OCI-M2 (cell line): ENCODE results near the gene TSPAN10.
"Not testable (repeated sequence)": the region's sequence is repeated elsewhere in the genome, so short reads cannot be mapped to it uniquely, and the experiment has no call there.

Experiments
- DNase-seq: peaks from one replicate; lab custom pipeline; 2025; ENCODE audit not compliant: unreplicated experiment; lab: John Stamatoyannopoulos, UW

Gene TSPAN10

GRCh38 chr17:81636505-81637288 lies at the start of gene TSPAN10, which contains the start of gene NPLOC4:
TSPAN10 (plus strand) TSS chr17:81637196; CDS start chr17:81642413, 5,217 bp downstream.
NPLOC4 (minus strand) TSS chr17:81637112; CDS start chr17:81636930, 182 bp downstream.
- DNase-seq = peak; percentile 37

- no peak for DNase-seq
These were observed 47.4 kb upstream of the TSPAN10 start for GRCh38 chr17:81589612-81590011.

- no peak for DNase-seq
These were observed 46.9 kb upstream of the TSPAN10 start for GRCh38 chr17:81590121-81590520.

GRCh38 chr17:81591971-81592370 lies 45.0 kb upstream of the TSPAN10 start:
- DNase-seq = no peak

GRCh38 chr17:81593105-81593871 lies 43.7 kb upstream of the TSPAN10 start:
- DNase-seq = no peak

- no peak for DNase-seq
These were observed 37.1 kb upstream of the TSPAN10 start for GRCh38 chr17:81599719-81600486.

GRCh38 chr17:81601525-81602120 lies 35.4 kb upstream of the TSPAN10 start:
- DNase-seq = peak; percentile 16

GRCh38 chr17:81603846-81604610 lies 33.0 kb upstream of the TSPAN10 start:
- no peak for DNase-seq

- DNase-seq = no peak
These were observed 29.6 kb upstream of the TSPAN10 start for GRCh38 chr17:81607431-81607830.

- DNase-seq = no peak
These were observed 28.9 kb upstream of the TSPAN10 start for GRCh38 chr17:81608082-81608481.

GRCh38 chr17:81608605-81609004 lies 28.4 kb upstream of the TSPAN10 start:
- no peak for DNase-seq

- no peak for DNase-seq
These were observed 27.3 kb upstream of the TSPAN10 start for GRCh38 chr17:81609541-81610311.

- no peak for DNase-seq
These were observed 24.6 kb upstream of the TSPAN10 start for GRCh38 chr17:81612172-81612970.

GRCh38 chr17:81615401-81615930 lies 21.5 kb upstream of the TSPAN10 start:
- DNase-seq = no peak

GRCh38 chr17:81616877-81617276 lies 20.1 kb upstream of the TSPAN10 start:
- no peak for DNase-seq

- DNase-seq = not testable (repeated sequence)
These were observed 18.7 kb upstream of the TSPAN10 start for GRCh38 chr17:81618307-81618706.

GRCh38 chr17:81621494-81622130 lies 15.4 kb upstream of the TSPAN10 start:
- no peak for DNase-seq

- no peak for DNase-seq
These were observed 6.7 kb upstream of the TSPAN10 start for GRCh38 chr17:81630274-81630673.
